ENCODE measurements around the gene PPP1R15A. TPM values are rescaled to one million over a fixed set of nuclear protein-coding genes. Genes with fewer than 3 reads are reported as not detected.
"Not testable (repeated sequence)": the region's sequence is repeated elsewhere in the genome, so short reads cannot be mapped to it uniquely, and the experiment has no call there.

Gene PPP1R15A
- total RNA-seq, 2 donors from 2014 or later, result 23.9 to 33.3 TPM

- Histone ChIP-seq H3K27me3 (no peaks in the 10 kb centered on the region), H3K4me1 (no peaks in the 10 kb centered on the region), H3K36me3 (no peaks in the 10 kb centered on the region), H3K9me3 (no peaks in the 10 kb centered on the region), H3K9ac (ENCODE audit: low read depth in 2 of 2, low read length in 2 of 2) (no peak overlapping the region), H3K27ac (no peak overlapping the region), H3K4me3 (no peak overlapping the region)
- DNase-seq, result no peak
- TF ChIP-seq CTCF (IDR thresholded peaks at IDR 0.05), result no peak
- intact Hi-C loops (cut with DNase I), result no loop called here
Observed at GRCh38 chr19:48887861-48888612, 15.8 kb downstream of the PPP1R15A start.

DNA sequence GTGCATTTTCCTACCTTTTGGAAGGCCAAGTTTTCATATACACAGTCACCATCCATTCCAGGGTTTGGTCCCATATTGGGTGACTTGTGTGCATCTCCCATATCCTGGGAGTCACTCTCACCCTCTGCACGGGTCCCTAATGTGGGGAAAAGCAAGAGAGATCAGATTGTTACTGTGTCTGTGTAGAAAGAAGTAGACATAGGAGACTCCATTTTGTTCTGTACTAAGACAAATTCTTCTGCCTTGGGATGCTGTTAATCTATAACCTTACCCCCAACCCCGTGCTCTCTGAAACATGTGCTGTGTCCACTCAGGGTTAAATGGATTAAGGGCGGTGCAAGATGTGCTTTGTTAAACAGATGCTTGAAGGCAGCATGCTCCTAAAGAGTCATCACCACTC is 17.3 kb downstream of the PPP1R15A start:
- H3K9me3 ChIP-seq; DNase-seq; H3K27me3 ChIP-seq; H3K9ac ChIP-seq (ENCODE audit: low read depth in 2 of 2, low read length in 2 of 2); H3K4me3 ChIP-seq; intact Hi-C loops (cut with DNase I); H3K4me1 ChIP-seq; H3K36me3 ChIP-seq; H3K27ac ChIP-seq: not testable (repeated sequence)

DNA sequence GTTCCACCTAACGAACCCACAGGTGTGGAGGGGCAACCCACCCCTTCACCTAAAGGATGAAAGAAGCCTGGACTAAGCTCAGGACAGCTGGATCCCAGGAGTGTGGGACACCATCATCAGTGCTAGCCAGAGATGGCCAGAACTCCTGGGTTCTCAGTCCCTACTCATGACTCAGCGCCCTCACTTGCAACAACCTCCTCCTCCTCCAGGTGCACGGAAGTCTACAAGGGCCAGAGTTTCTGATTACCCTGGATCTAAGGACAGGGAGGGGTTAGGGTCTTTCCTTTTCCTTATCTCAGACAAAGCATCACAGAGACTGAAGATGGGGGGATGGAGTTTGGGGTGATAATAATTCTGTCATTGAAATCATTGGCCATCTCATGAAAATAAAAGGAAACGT is 18.3 kb downstream of the PPP1R15A start:
- Histone ChIP-seq H3K9me3 (no peaks in the 10 kb centered on the region), H3K4me1 (no peaks in the 10 kb centered on the region), H3K36me3 (no peaks in the 10 kb centered on the region), H3K27ac (no peak overlapping the region), H3K9ac (ENCODE audit: low read depth in 2 of 2, low read length in 2 of 2) (no peak overlapping the region), H3K27me3 (no peaks in the 10 kb centered on the region), H3K4me3 (no peak overlapping the region)
- intact Hi-C loops (cut with DNase I), result no loop called here
- no peak for TF ChIP-seq CTCF (IDR thresholded peaks at IDR 0.05)
- DNase-seq, result no peak

- Histone ChIP-seq H3K4me1 (no peaks in the 10 kb centered on the region), H3K4me3 (no peak overlapping the region), H3K27ac (no peak overlapping the region), H3K9ac (ENCODE audit: low read depth in 2 of 2, low read length in 2 of 2) (no peak overlapping the region), H3K36me3 (no peaks in the 10 kb centered on the region), H3K9me3 (no peaks in the 10 kb centered on the region), H3K27me3 (no peaks in the 10 kb centered on the region)
- TF ChIP-seq CTCF (IDR thresholded peaks at IDR 0.05), result no peak
- intact Hi-C loops (cut with DNase I), result no loop called here
- DNase-seq, result no peak
Observed at GRCh38 chr19:48895226-48895625, 23.0 kb downstream of the PPP1R15A start.

DNA sequence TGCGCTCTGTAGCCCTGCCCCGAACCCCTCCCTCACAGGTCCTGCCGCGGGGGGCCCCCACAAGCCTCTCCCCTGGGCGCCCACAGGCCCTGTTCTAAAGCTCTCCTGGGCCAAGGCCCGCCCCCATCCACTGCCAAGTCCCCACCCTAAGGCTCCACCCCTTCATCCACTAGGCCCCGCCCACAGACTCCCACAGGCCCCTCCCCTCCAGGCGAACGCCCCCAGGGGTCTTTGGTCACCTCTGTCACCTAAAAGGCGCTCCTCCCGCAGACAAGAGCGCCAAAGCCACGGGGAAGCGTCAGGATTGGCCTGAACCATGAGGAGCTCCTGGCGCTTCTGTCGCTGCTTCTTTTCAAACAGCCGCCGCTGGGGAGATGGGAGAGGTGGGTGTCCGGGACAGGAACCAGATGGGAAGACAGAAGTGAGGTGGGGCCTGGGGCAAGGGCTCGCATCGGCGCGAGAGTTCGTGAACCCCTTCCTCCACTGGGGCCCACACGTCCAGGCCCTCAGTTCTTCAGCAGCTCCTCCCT is 24.0 kb downstream of the PPP1R15A start:
- H3K4me1 ChIP-seq, result no peaks in the 10 kb centered on the region
- peak overlapping the region; percentile 25 for H3K4me3 ChIP-seq
- DNase-seq, result peak; percentile 51

More for the DNA sequence above, 24.0 kb downstream of the PPP1R15A start:
- Histone ChIP-seq H3K36me3 (no peaks in the 10 kb centered on the region), H3K9ac (ENCODE audit: low read depth in 2 of 2, low read length in 2 of 2) (peak overlapping the region in 1 of 2 donors; percentile 24), H3K9me3 (no peaks in the 10 kb centered on the region), H3K27ac (no peak overlapping the region), H3K27me3 (no peaks in the 10 kb centered on the region)
- intact Hi-C loops (cut with DNase I), result no loop called here
- no peak for TF ChIP-seq CTCF (IDR thresholded peaks at IDR 0.05)

Measured in colonic mucosa (tissue), 4 donors.